ENCODE measurements around the gene IFITM1.

GRCh38 chr11:267491-267994 lies 46.3 kb upstream of the IFITM1 start:
- TF ChIP-seq CTCF (conservative IDR thresholded peaks at IDR 0.05 in 1 of 2, IDR thresholded peaks at IDR 0.05 in 1 of 2; ENCODE audit: low read depth in 1 of 2, low read length in 2 of 2): no peak
- TF ChIP-seq EZH2 (IDR thresholded peaks at IDR 0.05; ENCODE audit: low read length, missing control alignments): no peak

Measured in fibroblast of lung (primary cell).